ENCODE results near the gene PGGHG.

The PGGHG gene

DNA sequence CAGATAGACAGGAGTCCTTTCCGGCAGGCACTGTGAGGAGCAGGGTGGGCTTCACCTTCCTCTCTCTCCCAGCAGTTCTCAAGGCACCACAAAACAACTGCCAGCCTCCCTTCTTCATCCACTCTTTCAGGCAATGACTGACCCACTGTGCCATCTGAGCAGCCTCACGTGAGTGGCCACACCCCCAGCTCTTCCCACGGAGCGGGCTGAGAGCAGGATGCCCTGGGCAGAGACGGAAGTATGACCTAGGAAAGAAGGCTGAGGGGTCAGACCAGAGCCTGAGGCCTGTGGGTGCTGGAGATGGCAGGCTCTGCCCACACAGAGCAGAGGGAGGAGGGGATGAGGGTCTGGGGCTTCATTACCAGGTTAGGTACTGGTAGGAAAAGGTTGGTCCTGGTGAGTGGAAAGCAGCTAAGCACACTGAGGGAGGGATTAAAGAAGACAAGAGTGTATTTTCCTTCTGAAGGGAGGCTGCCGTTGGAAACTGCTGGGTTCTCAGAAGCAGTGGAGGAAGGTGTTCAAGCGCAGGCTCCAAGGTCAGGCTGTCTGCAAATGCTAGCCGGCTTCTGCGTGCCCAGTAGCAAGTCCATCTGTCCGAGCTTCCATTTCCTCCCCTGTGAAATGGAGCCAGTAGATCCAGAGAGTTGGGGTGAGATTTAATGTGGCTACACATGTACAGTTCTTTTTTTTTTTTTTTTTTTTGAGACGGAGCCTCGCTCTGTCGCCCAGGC, 6.1 kb upstream of the PGGHG start:
- Histone ChIP-seq H3K27ac (ENCODE audit: low read length) (no peak overlapping the region), H3K4me2 (ENCODE audit: insufficient read depth, low read length) (no peak overlapping the region), H3K79me2 (ENCODE audit: insufficient read depth, low read length) (no peaks in the 10 kb centered on the region), H3K4me1 (ENCODE audit: insufficient read depth, low read length) (peaks cover 14% of the 10 kb centered on the region), H2AFZ (ENCODE audit: low read depth, low read length) (no peak overlapping the region), H3K9me3 (ENCODE audit: insufficient read depth, low read length, severe bottlenecking) (no peaks in the 10 kb centered on the region), H3K9ac (ENCODE audit: low read depth, low read length) (no peak overlapping the region), H3K36me3 (ENCODE audit: insufficient read depth, low read length) (no peaks in the 10 kb centered on the region), H3K27me3 (ENCODE audit: insufficient read depth, low read length, poor library complexity) (peaks cover under 1% of the 10 kb centered on the region), H4K20me1 (ENCODE audit: insufficient read depth, low read length) (no peaks in the 10 kb centered on the region), H3K4me3 (ENCODE audit: low read depth in 1 of 2, low read length in 2 of 2) (no peak overlapping the region)
- no peak for TF ChIP-seq EZH2 (IDR thresholded peaks at IDR 0.05; ENCODE audit: borderline replicate concordance, low read depth, low read length, severe bottlenecking)
- TF ChIP-seq, protein P1, sequence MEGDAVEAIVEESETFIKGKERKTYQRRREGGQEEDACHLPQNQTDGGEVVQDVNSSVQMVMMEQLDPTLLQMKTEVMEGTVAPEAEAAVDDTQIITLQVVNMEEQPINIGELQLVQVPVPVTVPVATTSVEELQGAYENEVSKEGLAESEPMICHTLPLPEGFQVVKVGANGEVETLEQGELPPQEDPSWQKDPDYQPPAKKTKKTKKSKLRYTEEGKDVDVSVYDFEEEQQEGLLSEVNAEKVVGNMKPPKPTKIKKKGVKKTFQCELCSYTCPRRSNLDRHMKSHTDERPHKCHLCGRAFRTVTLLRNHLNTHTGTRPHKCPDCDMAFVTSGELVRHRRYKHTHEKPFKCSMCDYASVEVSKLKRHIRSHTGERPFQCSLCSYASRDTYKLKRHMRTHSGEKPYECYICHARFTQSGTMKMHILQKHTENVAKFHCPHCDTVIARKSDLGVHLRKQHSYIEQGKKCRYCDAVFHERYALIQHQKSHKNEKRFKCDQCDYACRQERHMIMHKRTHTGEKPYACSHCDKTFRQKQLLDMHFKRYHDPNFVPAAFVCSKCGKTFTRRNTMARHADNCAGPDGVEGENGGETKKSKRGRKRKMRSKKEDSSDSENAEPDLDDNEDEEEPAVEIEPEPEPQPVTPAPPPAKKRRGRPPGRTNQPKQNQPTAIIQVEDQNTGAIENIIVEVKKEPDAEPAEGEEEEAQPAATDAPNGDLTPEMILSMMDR (IDR thresholded peaks at IDR 0.05; ENCODE audit: borderline replicate concordance, extremely low read depth, low read length, poor library complexity, severe bottlenecking) = no peak
- ATAC-seq (ENCODE audit: insufficient read depth, low read depth) (no peak), DNase-seq (no peak)

DNA sequence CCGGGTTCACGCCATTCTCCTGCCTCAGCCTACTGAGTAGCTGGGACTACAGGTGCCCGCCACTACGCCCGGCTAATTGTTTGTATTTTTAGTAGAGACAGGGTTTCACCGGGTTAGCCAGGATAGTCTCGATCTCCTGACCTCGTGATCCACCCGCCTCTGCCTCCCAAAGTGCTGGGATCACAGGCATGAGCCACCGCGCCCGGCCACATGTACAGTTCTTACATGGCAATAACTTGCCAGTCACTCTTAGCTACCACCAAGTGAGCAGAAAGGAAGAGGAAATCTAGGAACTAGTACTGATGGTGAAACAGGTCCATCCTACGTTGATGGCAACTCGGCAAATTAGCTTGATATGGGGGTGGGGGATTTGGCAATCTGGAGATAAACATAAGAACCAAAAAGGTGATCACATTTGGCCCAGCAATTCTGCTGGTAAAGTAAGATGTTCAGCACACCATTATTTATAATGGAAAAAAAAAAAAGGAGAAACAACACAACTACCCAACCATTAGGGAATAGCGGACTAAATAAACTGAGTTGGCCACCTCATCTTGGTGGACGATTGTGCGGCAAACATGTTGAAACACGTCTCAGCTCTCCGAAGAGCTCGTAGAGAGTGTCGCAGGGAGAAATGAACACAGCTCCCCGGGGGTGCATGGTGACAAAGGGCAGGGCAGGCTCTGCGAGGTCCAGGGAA, 5.4 kb upstream of the PGGHG start:
- no peak overlapping the region for H3K27ac ChIP-seq (ENCODE audit: low read length)

DNA sequence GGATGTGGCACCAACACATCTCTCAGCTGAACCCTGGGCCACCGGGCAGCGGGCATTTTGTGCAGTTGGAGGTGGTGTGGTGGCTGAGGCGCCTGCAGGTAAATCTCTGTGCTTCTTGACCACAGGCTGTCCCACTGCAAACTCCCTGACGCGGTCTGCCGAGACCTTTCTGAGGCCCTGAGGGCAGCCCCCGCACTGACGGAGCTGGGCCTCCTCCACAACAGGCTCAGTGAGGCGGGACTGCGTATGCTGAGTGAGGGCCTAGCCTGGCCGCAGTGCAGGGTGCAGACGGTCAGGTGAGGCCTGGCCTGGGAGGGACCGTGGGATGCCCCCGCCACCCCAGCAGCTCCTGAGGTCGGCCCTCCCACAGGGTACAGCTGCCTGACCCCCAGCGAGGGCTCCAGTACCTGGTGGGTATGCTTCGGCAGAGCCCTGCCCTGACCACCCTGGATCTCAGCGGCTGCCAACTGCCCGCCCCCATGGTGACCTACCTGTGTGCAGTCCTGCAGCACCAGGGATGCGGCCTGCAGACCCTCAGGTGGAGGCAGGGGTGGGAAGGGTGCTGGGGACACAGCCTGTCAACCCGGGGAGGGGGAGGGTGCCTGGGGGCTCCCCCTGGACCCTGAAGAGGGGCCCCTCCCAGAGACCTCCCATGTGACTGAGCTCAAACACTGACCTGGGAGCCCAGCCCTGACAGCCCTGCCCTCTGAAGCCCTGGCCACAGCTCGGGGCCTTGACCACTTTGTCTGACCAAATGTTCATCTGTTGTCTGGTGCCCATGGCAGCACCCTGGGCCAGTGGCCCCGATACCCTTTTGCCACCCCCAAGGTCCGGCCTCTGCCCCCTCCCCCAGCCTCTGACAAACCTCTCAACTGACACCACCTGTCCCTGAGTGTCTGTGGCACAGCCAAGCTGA, 4.6 kb upstream of the PGGHG start:
- Histone ChIP-seq H2AFZ (ENCODE audit: low read depth, low read length) (no peak overlapping the region), H3K4me3 (ENCODE audit: low read depth in 1 of 2, low read length in 2 of 2) (no peak overlapping the region)
- ATAC-seq (ENCODE audit: insufficient read depth, low read depth) = no peak

More for the DNA sequence above, 5.4 kb upstream of the PGGHG start:
- Histone ChIP-seq H4K20me1 (ENCODE audit: insufficient read depth, low read length) (no peaks in the 10 kb centered on the region), H3K36me3 (ENCODE audit: insufficient read depth, low read length) (no peaks in the 10 kb centered on the region), H3K79me2 (ENCODE audit: insufficient read depth, low read length) (peaks cover 5% of the 10 kb centered on the region; the same call in 1 of the 2 replicates), H2AFZ (ENCODE audit: low read depth, low read length) (no peak overlapping the region), H3K27me3 (ENCODE audit: insufficient read depth, low read length, poor library complexity) (peaks cover 8% of the 10 kb centered on the region), H3K4me1 (ENCODE audit: insufficient read depth, low read length) (peaks cover 16% of the 10 kb centered on the region), H3K4me2 (ENCODE audit: insufficient read depth, low read length) (no peak overlapping the region), H3K4me3 (ENCODE audit: low read depth in 1 of 2, low read length in 2 of 2) (no peak overlapping the region), H3K9ac (ENCODE audit: low read depth, low read length) (no peak overlapping the region), H3K9me3 (ENCODE audit: insufficient read depth, low read length, severe bottlenecking) (no peaks in the 10 kb centered on the region)
- TF ChIP-seq, protein P1 (IDR thresholded peaks at IDR 0.05; ENCODE audit: borderline replicate concordance, extremely low read depth, low read length, poor library complexity, severe bottlenecking) = no peak
- TF ChIP-seq EZH2 (IDR thresholded peaks at IDR 0.05; ENCODE audit: borderline replicate concordance, low read depth, low read length, severe bottlenecking) = no peak
- DNase-seq = no peak
- no peak for ATAC-seq (ENCODE audit: insufficient read depth, low read depth)

More for the DNA sequence above, 4.6 kb upstream of the PGGHG start:
- Histone ChIP-seq H4K20me1 (ENCODE audit: insufficient read depth, low read length) (no peaks in the 10 kb centered on the region), H3K9me3 (ENCODE audit: insufficient read depth, low read length, severe bottlenecking) (no peaks in the 10 kb centered on the region), H3K9ac (ENCODE audit: low read depth, low read length) (no peak overlapping the region), H3K4me1 (ENCODE audit: insufficient read depth, low read length) (peaks cover 18% of the 10 kb centered on the region), H3K79me2 (ENCODE audit: insufficient read depth, low read length) (peaks cover 5% of the 10 kb centered on the region; the same call in 1 of the 2 replicates), H3K27ac (ENCODE audit: low read length) (no peak overlapping the region), H3K36me3 (ENCODE audit: insufficient read depth, low read length) (no peaks in the 10 kb centered on the region), H3K27me3 (ENCODE audit: insufficient read depth, low read length, poor library complexity) (peaks cover 9% of the 10 kb centered on the region), H3K4me2 (ENCODE audit: insufficient read depth, low read length) (no peak overlapping the region)
- DNase-seq = no peak
- TF ChIP-seq EZH2 (IDR thresholded peaks at IDR 0.05; ENCODE audit: borderline replicate concordance, low read depth, low read length, severe bottlenecking) = no peak
- TF ChIP-seq, protein P1 (IDR thresholded peaks at IDR 0.05; ENCODE audit: borderline replicate concordance, extremely low read depth, low read length, poor library complexity, severe bottlenecking) = no peak
